ENCODE results near the gene NTSR2.

Gene NTSR2

DNA sequence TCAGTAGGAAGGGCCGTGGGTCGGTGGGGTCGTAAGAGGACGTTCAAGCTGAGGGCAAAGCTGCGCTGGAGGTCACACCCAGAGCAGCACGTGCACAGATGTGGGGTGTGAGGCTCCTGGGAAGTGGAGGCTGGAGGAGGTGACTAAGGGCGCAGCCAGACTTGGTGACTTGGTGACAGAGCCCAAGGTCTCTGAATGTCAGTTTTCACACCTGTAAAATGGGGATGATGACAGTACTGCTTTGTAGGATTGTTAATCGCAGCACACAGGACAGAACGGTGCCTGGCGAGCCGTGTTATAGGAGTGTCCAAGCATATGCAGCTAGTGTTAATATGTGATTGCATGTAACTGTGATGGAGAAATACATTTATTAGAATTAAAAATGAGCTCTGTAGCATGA lies 40.8 kb downstream of the NTSR2 start:
- TF ChIP-seq, protein P1, sequence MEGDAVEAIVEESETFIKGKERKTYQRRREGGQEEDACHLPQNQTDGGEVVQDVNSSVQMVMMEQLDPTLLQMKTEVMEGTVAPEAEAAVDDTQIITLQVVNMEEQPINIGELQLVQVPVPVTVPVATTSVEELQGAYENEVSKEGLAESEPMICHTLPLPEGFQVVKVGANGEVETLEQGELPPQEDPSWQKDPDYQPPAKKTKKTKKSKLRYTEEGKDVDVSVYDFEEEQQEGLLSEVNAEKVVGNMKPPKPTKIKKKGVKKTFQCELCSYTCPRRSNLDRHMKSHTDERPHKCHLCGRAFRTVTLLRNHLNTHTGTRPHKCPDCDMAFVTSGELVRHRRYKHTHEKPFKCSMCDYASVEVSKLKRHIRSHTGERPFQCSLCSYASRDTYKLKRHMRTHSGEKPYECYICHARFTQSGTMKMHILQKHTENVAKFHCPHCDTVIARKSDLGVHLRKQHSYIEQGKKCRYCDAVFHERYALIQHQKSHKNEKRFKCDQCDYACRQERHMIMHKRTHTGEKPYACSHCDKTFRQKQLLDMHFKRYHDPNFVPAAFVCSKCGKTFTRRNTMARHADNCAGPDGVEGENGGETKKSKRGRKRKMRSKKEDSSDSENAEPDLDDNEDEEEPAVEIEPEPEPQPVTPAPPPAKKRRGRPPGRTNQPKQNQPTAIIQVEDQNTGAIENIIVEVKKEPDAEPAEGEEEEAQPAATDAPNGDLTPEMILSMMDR (IDR thresholded peaks at IDR 0.05; ENCODE audit: low read depth, low read length, missing control alignments), result no peak
- DNase-seq (ENCODE audit: low read depth), result no peak
- no peak overlapping the region for H3K4me3 ChIP-seq (ENCODE audit: low read depth, low read length)

DNA sequence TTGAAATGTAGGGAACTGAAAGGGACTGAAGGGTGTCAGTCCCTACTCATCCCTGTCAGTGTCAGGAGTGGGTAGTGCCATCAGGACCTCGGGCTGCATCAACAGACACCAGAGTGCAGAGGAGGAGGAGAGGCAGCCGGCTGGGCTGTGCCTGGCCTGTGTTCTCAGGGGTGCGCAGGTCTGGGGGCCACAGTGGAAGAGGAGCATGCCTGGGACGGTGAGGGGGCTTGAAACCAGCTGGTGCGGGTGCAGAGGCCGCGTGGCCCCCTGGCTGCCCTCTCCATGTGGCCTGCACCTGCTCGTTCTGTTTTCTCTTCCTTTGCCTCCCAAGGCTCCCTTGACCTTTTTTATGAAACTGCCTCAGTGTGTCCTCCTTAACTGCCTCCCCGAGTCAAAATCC lies 41.3 kb downstream of the NTSR2 start:
- DNase-seq (ENCODE audit: low read depth), result no peak
- H3K4me3 ChIP-seq (ENCODE audit: low read depth, low read length), result no peak overlapping the region
- TF ChIP-seq, protein P1 (IDR thresholded peaks at IDR 0.05; ENCODE audit: low read depth, low read length, missing control alignments), result no peak

GRCh38 chr2:11625671-11626070 lies 44.3 kb downstream of the NTSR2 start:
- TF ChIP-seq, protein P1 (IDR thresholded peaks at IDR 0.05; ENCODE audit: low read depth, low read length, missing control alignments), result no peak
- H3K4me3 ChIP-seq (ENCODE audit: low read depth, low read length), result no peak overlapping the region
- no peak for DNase-seq (ENCODE audit: low read depth)

DNA sequence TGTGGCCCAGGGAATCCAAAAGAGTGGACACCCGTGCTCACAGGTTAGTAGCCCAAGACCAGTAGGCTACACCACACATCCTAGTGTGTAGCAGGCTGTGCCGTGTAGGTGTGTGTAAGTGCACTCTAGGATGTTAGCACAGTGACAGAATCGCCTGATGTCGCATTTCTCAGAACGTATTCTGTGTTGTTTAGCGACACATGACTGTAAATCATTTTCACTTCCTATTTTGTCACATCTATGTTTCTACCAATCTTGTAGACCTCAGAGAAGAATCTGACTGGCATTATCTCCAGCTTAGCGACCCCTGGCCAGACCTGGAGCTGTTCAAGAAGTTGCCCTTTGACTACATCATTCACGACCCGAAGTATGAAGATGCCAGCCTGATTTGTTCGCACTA lies 45.1 kb downstream of the NTSR2 start:
- TF ChIP-seq, protein P1 (IDR thresholded peaks at IDR 0.05; ENCODE audit: low read depth, low read length, missing control alignments), result no peak
- no peak for DNase-seq (ENCODE audit: low read depth)
- no peak overlapping the region for H3K4me3 ChIP-seq (ENCODE audit: low read depth, low read length)

GRCh38 chr2:11622611-11623010 lies 47.4 kb downstream of the NTSR2 start:
- no peak for DNase-seq (ENCODE audit: low read depth)
- H3K4me3 ChIP-seq (ENCODE audit: low read depth, low read length), result no peak overlapping the region
- TF ChIP-seq, protein P1 (IDR thresholded peaks at IDR 0.05; ENCODE audit: low read depth, low read length, missing control alignments), result no peak

DNA sequence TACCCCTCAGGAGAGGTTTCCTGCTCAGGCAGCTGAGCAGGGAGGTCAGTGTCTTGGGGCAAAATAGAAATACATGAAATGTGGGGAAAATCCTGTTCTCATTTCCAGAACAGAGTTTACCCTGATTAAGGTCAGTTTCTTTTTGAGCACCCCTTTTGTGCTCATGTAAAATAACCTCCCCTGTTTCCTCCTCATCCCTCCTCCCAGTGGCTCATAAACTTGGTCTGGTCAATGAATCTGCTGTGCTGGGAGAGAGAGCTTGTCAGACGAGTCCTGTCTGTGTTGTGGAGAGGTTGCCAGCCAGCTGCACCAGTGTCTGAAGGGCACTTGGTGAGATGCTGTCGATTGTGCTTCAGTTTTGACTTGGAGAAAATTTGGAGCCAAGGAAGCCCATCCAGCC lies 48.6 kb downstream of the NTSR2 start:
- no peak for DNase-seq (ENCODE audit: low read depth)
- TF ChIP-seq, protein P1 (IDR thresholded peaks at IDR 0.05; ENCODE audit: low read depth, low read length, missing control alignments), result no peak
- no peak overlapping the region for H3K4me3 ChIP-seq (ENCODE audit: low read depth, low read length)

GRCh38 chr2:11618708-11619062 lies 51.3 kb downstream of the NTSR2 start:
- H3K4me3 ChIP-seq (ENCODE audit: low read depth, low read length), result no peak overlapping the region
- TF ChIP-seq, protein P1 (IDR thresholded peaks at IDR 0.05; ENCODE audit: low read depth, low read length, missing control alignments), result no peak
- DNase-seq (ENCODE audit: low read depth), result no peak
